ENCODE data around the gene FAM151A.

FAM151A gene

GRCh38 chr1:54575605-54576290, 47.6 kb downstream of the FAM151A start:
- DNase-seq = no peak

- DNase-seq = no peak
These were observed 48.2 kb downstream of the FAM151A start for GRCh38 chr1:54575161-54575560.

- no peak for DNase-seq
These were observed 49.1 kb downstream of the FAM151A start for GRCh38 chr1:54574158-54574778.

GRCh38 chr1:54572542-54572850, 50.8 kb downstream of the FAM151A start:
- DNase-seq = no peak

- DNase-seq = no peak
These were observed 51.4 kb downstream of the FAM151A start for GRCh38 chr1:54571803-54572541.

GRCh38 chr1:54571326-54571725, 52.0 kb downstream of the FAM151A start:
- no peak for DNase-seq

GRCh38 chr1:54570161-54570560, 53.2 kb downstream of the FAM151A start:
- DNase-seq = no peak

GRCh38 chr1:54569339-54569738, 54.0 kb downstream of the FAM151A start:
- DNase-seq = no peak

- no peak for DNase-seq
These were observed 55.4 kb downstream of the FAM151A start for GRCh38 chr1:54567961-54568360.

- no peak for DNase-seq
These were observed 56.7 kb downstream of the FAM151A start for GRCh38 chr1:54566438-54567141.

- no peak for DNase-seq
These were observed 58.2 kb downstream of the FAM151A start for GRCh38 chr1:54565113-54565501.

- DNase-seq = no peak
These were observed 58.8 kb downstream of the FAM151A start for GRCh38 chr1:54564312-54565112.

GRCh38 chr1:54559771-54560231, 63.5 kb downstream of the FAM151A start:
- DNase-seq = no peak

All from right hindlimb (tissue), 1 donor.